Brain pericyte (primary cell): ENCODE data around the gene TFB1M.
"Not testable (repeated sequence)": the region's sequence is repeated elsewhere in the genome, so short reads cannot be mapped to it uniquely, and the experiment has no call there.

Experiments used
- DNase-seq: peaks from one replicate; pipeline ENCODE4 v3.0.0-alpha.2; 2012; ENCODE audit warnings: low read depth, low spot score

TFB1M gene

GRCh38 chr6:155241966-155242365, 72.3 kb downstream of the TFB1M start:
- DNase-seq = no peak

- DNase-seq = no peak
Measured at GRCh38 chr6:155240905-155241600, 73.2 kb downstream of the TFB1M start.

- DNase-seq = no peak
Measured at GRCh38 chr6:155237613-155238012, 76.7 kb downstream of the TFB1M start.

- DNase-seq = no peak
Measured at GRCh38 chr6:155235087-155235486, 79.2 kb downstream of the TFB1M start.

GRCh38 chr6:155234687-155235086, 79.6 kb downstream of the TFB1M start:
- DNase-seq = no peak

GRCh38 chr6:155234167-155234566, 80.1 kb downstream of the TFB1M start:
- no peak for DNase-seq

- DNase-seq = no peak
Measured at GRCh38 chr6:155232848-155233247, 81.4 kb downstream of the TFB1M start.

GRCh38 chr6:155230975-155231374, 83.3 kb downstream of the TFB1M start:
- not testable (repeated sequence) for DNase-seq

GRCh38 chr6:155228546-155229166, 85.6 kb downstream of the TFB1M start:
- DNase-seq = no peak

- DNase-seq = no peak
Measured at GRCh38 chr6:155227046-155227445, 87.2 kb downstream of the TFB1M start.

GRCh38 chr6:155224618-155225017, 89.7 kb downstream of the TFB1M start:
- no peak for DNase-seq

GRCh38 chr6:155223646-155224451, 90.4 kb downstream of the TFB1M start:
- no peak for DNase-seq

GRCh38 chr6:155222506-155222905, 91.8 kb downstream of the TFB1M start:
- no peak for DNase-seq

- no peak for DNase-seq
Measured at GRCh38 chr6:155221086-155221485, 93.2 kb downstream of the TFB1M start.

GRCh38 chr6:155219858-155220301, 94.4 kb downstream of the TFB1M start:
- no peak for DNase-seq

- DNase-seq = no peak
Measured at GRCh38 chr6:155219299-155219698, 95.0 kb downstream of the TFB1M start.

- not testable (repeated sequence) for DNase-seq
Measured at GRCh38 chr6:155218711-155219110, 95.6 kb downstream of the TFB1M start.

- DNase-seq = no peak
Measured at GRCh38 chr6:155216312-155217046, 97.8 kb downstream of the TFB1M start.

- DNase-seq = no peak
Measured at GRCh38 chr6:155215906-155216305, 98.4 kb downstream of the TFB1M start.

GRCh38 chr6:155213611-155214372, 100.5 kb downstream of the TFB1M start:
- DNase-seq = no peak
